HepG2 (cell line): ENCODE results near the gene ABHD6. TPM values are rescaled to one million over a fixed set of nuclear protein-coding genes. Genes with fewer than 3 reads are reported as not detected.

Experiments used
- ATAC-seq: fragments of 200-7000 bp; cut with Tn5 transposase; 3 replicates; pipeline ENCODE4 v1.9.1; 2020; ENCODE audit warnings: mild to moderate bottlenecking, moderate library complexity
- BruUV-seq: library from RNA; stranded (reverse); fragments of 400-500 nt; replicated peaks from 2 replicates; lab custom pipeline; 2021; lab: Mats Ljungman, UMichigan
- CTCF ChIA-PET: fragments of 300-600 bp; formaldehyde crosslinking; extraction: SDS; loops from one replicate; lab custom pipeline; 2021; ENCODE audit warnings: low total read pairs, inconsistent platforms, low intra/inter-chr PET ratio; lab: Yijun Ruan, JAX
- POLR2A ChIA-PET: fragments of 350-600 bp; sonication (Branson Sonifier 250); formaldehyde crosslinking; loops from one replicate; lab custom pipeline; 2020; ENCODE audit warnings: antibody characterized with exemption, inconsistent platforms; lab: Yijun Ruan, JAX
- DNase-seq: peaks from one replicate; pipeline ENCODE4 v3.0.0-alpha.2; 2015; ENCODE audit warnings: low spot score
- FAIRE-seq: peaks from 3 replicates; lab custom pipeline; 2011; peaks lifted over from hg19 to GRCh38; lab: Jason Lieb, UNC
- H2AFZ ChIP-seq: one replicate; pipeline ENCODE4 v1.6.1; 2011; ENCODE audit warnings: low read length, inconsistent platforms
- H3K27ac ChIP-seq: fragments of 300-600 bp; 3 replicates; pipeline ENCODE4 v1.8.0; 2011; ENCODE audit warnings: mixed run types, mild to moderate bottlenecking, mixed read lengths, low read length, inconsistent platforms; ENCODE audit not compliant: insufficient read depth; ENCODE audit errors: extremely low read length
- H3K27me3 ChIP-seq, 2 experiments: fragments of 200-600 bp in 1 of 2; 2 replicates in 1 of 2; 3 replicates in 1 of 2; pipeline versions ENCODE4 v1.6.0 to v1.8.0; 2011; ENCODE audit warnings: low read length in 2 of 2, mild to moderate bottlenecking in 2 of 2, moderate library complexity in 2 of 2, inconsistent platforms in 1 of 2; ENCODE audit not compliant: insufficient read depth in 2 of 2, control insufficient read depth in 1 of 2
- H3K36me3 ChIP-seq, 2 experiments: fragments of 200-600 bp in 1 of 2; replicated peaks in 1 of 2; 2 replicates in 1 of 2; 3 replicates in 1 of 2; pipeline versions ENCODE4 v1.5.1 to v1.8.0; 2011; ENCODE audit warnings: low read length in 2 of 2, inconsistent platforms in 1 of 2; ENCODE audit not compliant: insufficient read depth in 2 of 2, control insufficient read depth in 1 of 2
- H3K4me1 ChIP-seq: 2 replicates; pipeline ENCODE4 v1.5.1; 2012; ENCODE audit warnings: low read length, inconsistent platforms; ENCODE audit not compliant: insufficient read depth
- H3K4me2 ChIP-seq: 2 replicates; pipeline ENCODE4 v1.6.0; 2011; ENCODE audit warnings: low read depth, low read length, inconsistent platforms
- H3K4me3 ChIP-seq, 3 experiments: fragments of 200-600 bp in 1 of 3; sonication (generic), shearing (Covaris generic) in 1 of 3; replicated peaks in 1 of 3; 2 replicates each; pipeline ENCODE4 v1.5.1; 2011 to 2016; ENCODE audit warnings: low read length in 3 of 3, inconsistent platforms in 2 of 3, low read depth in 2 of 3, mild to moderate bottlenecking in 2 of 3, control low read depth in 1 of 3, mixed read lengths in 1 of 3; ENCODE audit not compliant: insufficient read depth in 1 of 3
- H3K79me2 ChIP-seq: one replicate; pipeline ENCODE4 v1.6.1; 2011; ENCODE audit warnings: low read length, inconsistent platforms; ENCODE audit not compliant: insufficient read depth
- H3K9ac ChIP-seq: 2 replicates; pipeline ENCODE4 v1.6.0; 2011; ENCODE audit warnings: mild to moderate bottlenecking, low read depth, low read length, inconsistent platforms; ENCODE audit not compliant: insufficient read depth
- H3K9me3 ChIP-seq: 2 replicates; pipeline ENCODE4 v1.5.1; 2012; ENCODE audit warnings: mild to moderate bottlenecking, low read length
- H4K20me1 ChIP-seq: 2 replicates; pipeline ENCODE4 v1.6.0; 2011; ENCODE audit warnings: inconsistent platforms, mild to moderate bottlenecking, low read length, moderate library complexity; ENCODE audit not compliant: insufficient read depth
- AFF4 ChIP-seq: sonication (generic); formaldehyde crosslinking; IDR thresholded peaks from 2 replicates; pipeline ENCODE4 v1.4.0; 2020; ENCODE audit warnings: missing genetic modification reagents
- MYNN ChIP-seq: sonication (generic); formaldehyde crosslinking; IDR thresholded peaks from 2 replicates; pipeline ENCODE4 v1.4.0; 2020; ENCODE audit warnings: mild to moderate bottlenecking, low read depth, missing genetic modification reagents
- RAD21 ChIP-seq: fragments of 450-650 bp; formaldehyde crosslinking; IDR thresholded peaks from 2 replicates; pipeline ENCODE4 v1.5.0; 2020; ENCODE audit warnings: mild to moderate bottlenecking
- RCOR2 ChIP-seq: IDR thresholded peaks from 2 replicates; pipeline ENCODE4 v1.6.1; 2016; ENCODE audit warnings: missing biosample characterization, missing genetic modification reagents
- SMARCC2 ChIP-seq: fragments of 450-650 bp; IDR thresholded peaks from 2 replicates; pipeline ENCODE4 v1.6.1; 2017; ENCODE audit warnings: antibody characterized with exemption, mild to moderate bottlenecking
- ZNF30 ChIP-seq: sonication (generic); formaldehyde crosslinking; IDR thresholded peaks from 2 replicates; pipeline ENCODE4 v1.5.0; 2020; ENCODE audit warnings: mild to moderate bottlenecking, missing genetic modification reagents
- ZNF44 ChIP-seq: sonication (generic); formaldehyde crosslinking; IDR thresholded peaks from 2 replicates; pipeline ENCODE4 v1.5.1; 2020; ENCODE audit warnings: mild to moderate bottlenecking, missing genetic modification reagents
- ZNF484 ChIP-seq: sonication (generic); formaldehyde crosslinking; IDR thresholded peaks from 2 replicates; pipeline ENCODE4 v1.5.1; 2020; ENCODE audit warnings: mild to moderate bottlenecking, low read depth, missing genetic modification reagents, borderline replicate concordance
- ZNF550 ChIP-seq: sonication (generic); formaldehyde crosslinking; IDR thresholded peaks from 2 replicates; pipeline ENCODE4 v1.4.0; 2020; ENCODE audit warnings: mild to moderate bottlenecking, missing genetic modification reagents, borderline replicate concordance
- WGBS: methylation state at CpG from one replicate; pipeline ENCODE4 v1.1.6; 2017; ENCODE audit warnings: low lambda C conversion rate; 5-methylcytosine and 5-hydroxymethylcytosine counted together
- in situ Hi-C: cut with HindIII; loops from 2 replicates; pipeline ENCODE4 v1.10.0; 2017; ENCODE audit warnings: low pct_unique_long_range_greater_than_20kb; ENCODE audit not compliant: extremely low pct_ligation_motif_present
- intact Hi-C: fragments of 100-400 bp; cut with micrococcal nuclease; formaldehyde crosslinking; loops from one replicate; pipeline ENCODE4 v1.10.0; 2022; ENCODE audit not compliant: unreplicated experiment
- polyA plus RNA-seq, 8 experiments: library from polyadenylated mRNA; depleted of rRNA in 3 of 8; stranded (reverse) in 7 of 8; unstranded in 1 of 8; fragments of >200 nt; fragmentation: Illumina TruSeq in 4 of 8; extraction: Trizol in 4 of 8; gene quantifications; 2 replicates each; pipeline versions ENCODE4 v1.2.1 to v1.2.3, GENCODE V29; 2011 to 2016; ENCODE audit warnings: low read depth in 4 of 8, missing spikeins in 1 of 8, mixed read lengths in 1 of 8; ENCODE audit not compliant: insufficient read depth in 1 of 8
- total RNA-seq, 5 experiments: library from RNA; depleted of rRNA; stranded (reverse); fragments of >200 nt; fragmentation: Illumina TruSeq; extraction: Trizol; gene quantifications; 2 replicates each; pipeline ENCODE4 v1.2.3, GENCODE V29; 2016; ENCODE audit warnings: low read depth in 1 of 5
- TF ChIP-seq, protein P1 (sequence below): sonication (generic); formaldehyde crosslinking; IDR thresholded peaks from 2 replicates; pipeline ENCODE4 v1.4.0; 2020; ENCODE audit warnings: missing genetic modification reagents, borderline replicate concordance
- TF ChIP-seq, protein P2 (sequence below): sonication (generic); formaldehyde crosslinking; IDR thresholded peaks from 2 replicates; pipeline ENCODE4 v1.4.0; 2020; ENCODE audit warnings: missing genetic modification reagents, borderline replicate concordance

ABHD6 gene
- total and polyA plus RNA-seq, 2 of the 13 experiments (the other 11 are each of a cell fraction or from before 2014, with no cell fraction given) = 9.0 to 17.2 TPM

DNA sequence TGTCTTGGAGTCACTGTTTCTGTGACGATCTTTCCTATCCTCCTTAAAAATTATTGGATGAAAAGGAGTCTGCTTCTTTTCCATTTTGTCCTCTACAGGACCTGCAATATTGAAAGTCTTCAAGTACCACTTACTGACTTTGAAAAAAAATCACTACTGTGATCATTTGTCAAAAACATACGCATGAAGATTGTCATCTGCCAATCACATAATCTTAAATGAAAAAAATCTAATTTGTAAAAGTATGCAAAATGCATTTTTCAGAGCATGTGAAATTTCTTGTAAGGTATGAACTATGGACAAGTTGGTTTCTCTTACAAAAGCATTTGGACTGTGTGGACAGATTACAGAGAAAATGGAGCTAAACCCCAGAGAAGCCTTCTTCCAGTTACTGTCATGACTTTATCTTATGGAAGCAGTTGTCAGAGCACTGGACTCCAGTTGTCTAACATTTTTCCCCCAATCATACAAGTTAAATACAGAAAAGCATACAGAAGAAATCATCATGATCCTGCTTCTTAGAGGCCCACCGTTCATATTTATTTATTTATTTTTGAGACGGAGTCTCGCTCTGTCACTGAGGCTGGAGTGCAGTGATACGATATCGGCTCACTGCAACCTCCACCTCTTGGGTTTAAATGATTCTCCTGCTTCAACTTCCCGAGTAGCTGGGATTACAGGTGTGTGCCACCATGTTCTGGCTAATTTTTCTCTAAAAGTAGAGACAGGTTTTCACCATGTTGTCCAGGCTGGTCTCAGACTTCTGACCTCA is 91.7 kb downstream of the ABHD6 start (continued):
- TF ChIP-seq AFF4 (CRISPR knock-in tag) (no peak), ZNF550 (no peak), MYNN (CRISPR knock-in tag) (no peak)

- POLR2A ChIA-PET = no interaction called here
- TF ChIP-seq, protein P1, sequence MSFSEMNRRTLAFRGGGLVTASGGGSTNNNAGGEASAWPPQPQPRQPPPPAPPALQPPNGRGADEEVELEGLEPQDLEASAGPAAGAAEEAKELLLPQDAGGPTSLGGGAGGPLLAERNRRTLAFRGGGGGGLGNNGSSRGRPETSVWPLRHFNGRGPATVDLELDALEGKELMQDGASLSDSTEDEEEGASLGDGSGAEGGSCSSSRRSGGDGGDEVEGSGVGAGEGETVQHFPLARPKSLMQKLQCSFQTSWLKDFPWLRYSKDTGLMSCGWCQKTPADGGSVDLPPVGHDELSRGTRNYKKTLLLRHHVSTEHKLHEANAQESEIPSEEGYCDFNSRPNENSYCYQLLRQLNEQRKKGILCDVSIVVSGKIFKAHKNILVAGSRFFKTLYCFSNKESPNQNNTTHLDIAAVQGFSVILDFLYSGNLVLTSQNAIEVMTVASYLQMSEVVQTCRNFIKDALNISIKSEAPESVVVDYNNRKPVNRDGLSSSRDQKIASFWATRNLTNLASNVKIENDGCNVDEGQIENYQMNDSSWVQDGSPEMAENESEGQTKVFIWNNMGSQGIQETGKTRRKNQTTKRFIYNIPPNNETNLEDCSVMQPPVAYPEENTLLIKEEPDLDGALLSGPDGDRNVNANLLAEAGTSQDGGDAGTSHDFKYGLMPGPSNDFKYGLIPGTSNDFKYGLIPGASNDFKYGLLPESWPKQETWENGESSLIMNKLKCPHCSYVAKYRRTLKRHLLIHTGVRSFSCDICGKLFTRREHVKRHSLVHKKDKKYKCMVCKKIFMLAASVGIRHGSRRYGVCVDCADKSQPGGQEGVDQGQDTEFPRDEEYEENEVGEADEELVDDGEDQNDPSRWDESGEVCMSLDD (CRISPR knock-in tag) = no peak
- no peak for TF ChIP-seq RCOR2
- TF ChIP-seq ZNF484 (CRISPR knock-in tag) = no peak
- TF ChIP-seq ZNF44 (CRISPR knock-in tag) = no peak
- TF ChIP-seq SMARCC2 = no peak
- TF ChIP-seq, protein P2, sequence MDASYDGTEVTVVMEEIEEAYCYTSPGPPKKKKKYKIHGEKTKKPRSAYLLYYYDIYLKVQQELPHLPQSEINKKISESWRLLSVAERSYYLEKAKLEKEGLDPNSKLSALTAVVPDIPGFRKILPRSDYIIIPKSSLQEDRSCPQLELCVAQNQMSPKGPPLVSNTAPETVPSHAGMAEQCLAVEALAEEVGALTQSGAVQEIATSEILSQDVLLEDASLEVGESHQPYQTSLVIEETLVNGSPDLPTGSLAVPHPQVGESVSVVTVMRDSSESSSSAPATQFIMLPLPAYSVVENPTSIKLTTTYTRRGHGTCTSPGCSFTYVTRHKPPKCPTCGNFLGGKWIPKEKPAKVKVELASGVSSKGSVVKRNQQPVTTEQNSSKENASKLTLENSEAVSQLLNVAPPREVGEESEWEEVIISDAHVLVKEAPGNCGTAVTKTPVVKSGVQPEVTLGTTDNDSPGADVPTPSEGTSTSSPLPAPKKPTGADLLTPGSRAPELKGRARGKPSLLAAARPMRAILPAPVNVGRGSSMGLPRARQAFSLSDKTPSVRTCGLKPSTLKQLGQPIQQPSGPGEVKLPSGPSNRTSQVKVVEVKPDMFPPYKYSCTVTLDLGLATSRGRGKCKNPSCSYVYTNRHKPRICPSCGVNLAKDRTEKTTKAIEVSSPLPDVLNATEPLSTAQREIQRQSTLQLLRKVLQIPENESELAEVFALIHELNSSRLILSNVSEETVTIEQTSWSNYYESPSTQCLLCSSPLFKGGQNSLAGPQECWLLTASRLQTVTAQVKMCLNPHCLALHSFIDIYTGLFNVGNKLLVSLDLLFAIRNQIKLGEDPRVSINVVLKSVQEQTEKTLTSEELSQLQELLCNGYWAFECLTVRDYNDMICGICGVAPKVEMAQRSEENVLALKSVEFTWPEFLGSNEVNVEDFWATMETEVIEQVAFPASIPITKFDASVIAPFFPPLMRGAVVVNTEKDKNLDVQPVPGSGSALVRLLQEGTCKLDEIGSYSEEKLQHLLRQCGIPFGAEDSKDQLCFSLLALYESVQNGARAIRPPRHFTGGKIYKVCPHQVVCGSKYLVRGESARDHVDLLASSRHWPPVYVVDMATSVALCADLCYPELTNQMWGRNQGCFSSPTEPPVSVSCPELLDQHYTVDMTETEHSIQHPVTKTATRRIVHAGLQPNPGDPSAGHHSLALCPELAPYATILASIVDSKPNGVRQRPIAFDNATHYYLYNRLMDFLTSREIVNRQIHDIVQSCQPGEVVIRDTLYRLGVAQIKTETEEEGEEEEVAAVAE (CRISPR knock-in tag) = no peak
- no peak for TF ChIP-seq ZNF30
- TF ChIP-seq RAD21 = no peak
These were observed 92.4 kb downstream of the ABHD6 start for GRCh38 chr3:58329922-58330413.

More at GRCh38 chr3:58329922-58330413, 92.4 kb downstream of the ABHD6 start:
- in situ Hi-C loops (loop anchor here (10.0 kb wide), 1 partner anchor 205 kb away; the partner anchor contains the start of gene ACOX2), intact Hi-C loops (loop anchor here (10.0 kb wide), 1 partner anchor 205 kb away; the partner anchor contains the start of gene ACOX2)
- Histone ChIP-seq H3K27me3 (no peaks in the 10 kb centered on the region; a peak in 1 of 5 replicates), H4K20me1 (no peaks in the 10 kb centered on the region), H3K27ac (no peak overlapping the region), H3K36me3 (no peaks in the 10 kb centered on the region), H3K9ac (no peak overlapping the region), H3K4me2 (0 out of 2 replicates have a peak overlapping the region, but pooled peaks have one; percentile 45), H3K79me2 (peaks cover 9% of the 10 kb centered on the region), H3K4me1 (peaks cover 55% of the 10 kb centered on the region), H3K4me3 (no peak overlapping the region), H2AFZ (no peak overlapping the region), H3K9me3 (no peaks in the 10 kb centered on the region)
- FAIRE-seq (no peak), DNase-seq (no peak), ATAC-seq (no peak)
- CTCF ChIA-PET = no interaction called here
- BruUV-seq = no TSS peak
- WGBS = 46% methylated on average over 5 of the region's 5 CpGs
